ENCODE measurements around the gene MPP2. TPM values are rescaled to one million over a fixed set of nuclear protein-coding genes. Genes with fewer than 3 reads are reported as not detected.

MPP2 gene
- total RNA-seq, 5 donors from 2014 or later (not counting 1 experiment from before 2014, with no cell fraction given) = 1.6 to 5.6 (median 3.2) TPM

DNA sequence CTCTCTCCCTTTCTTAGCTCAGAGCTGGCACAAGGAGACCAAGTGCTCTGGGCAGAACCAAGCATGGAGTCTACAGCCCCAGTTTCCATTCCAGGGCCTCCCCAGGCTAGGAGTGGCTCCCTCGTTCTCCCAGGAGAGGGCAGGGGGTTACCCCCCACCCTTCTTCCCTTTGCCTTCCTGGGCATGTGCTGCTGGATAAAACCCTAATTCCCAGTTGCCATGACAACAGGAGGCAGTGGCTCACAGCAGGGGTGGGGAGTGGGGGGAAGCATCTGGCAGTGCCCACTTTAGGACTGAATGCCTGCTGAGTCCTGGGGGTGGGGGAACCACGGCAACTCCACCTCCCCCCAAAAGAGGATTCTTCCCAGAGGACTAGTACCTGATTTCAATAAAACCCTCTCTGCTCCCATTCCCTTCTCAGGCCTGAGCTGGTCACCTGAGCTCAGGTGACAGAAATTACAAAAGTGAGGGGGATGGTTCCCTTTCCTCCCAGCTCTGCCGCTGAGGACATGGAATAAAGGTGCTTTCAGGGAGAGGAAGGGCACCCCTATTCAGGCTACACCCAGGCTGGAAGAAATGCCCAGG is 1.8 kb downstream of the MPP2 start:
- Histone ChIP-seq H3K4me1 (ENCODE audit: control insufficient read depth in 1 of 2, extremely low read depth in 1 of 2, insufficient read depth in 2 of 2, low read length in 2 of 2) (peaks cover 7 to 36% of the 10 kb centered on the region in 2 experiments), H3K27ac (ENCODE audit: low read length) (no peak overlapping the region), H3K36me3 (ENCODE audit: control insufficient read depth in 2 of 2, extremely low read depth in 1 of 2, insufficient read depth in 1 of 2, low read length in 1 of 2) (no peaks in the 10 kb centered on the region), H3K9me3 (no peaks in the 10 kb centered on the region), H3K4me3 (ENCODE audit: control insufficient read depth in 1 of 2, extremely low read depth in 1 of 2, low read length in 1 of 2) (no peak overlapping the region), H3K27me3 (replicated peaks in 1 of 2; ENCODE audit: control insufficient read depth in 2 of 2, extremely low read depth in 1 of 2, insufficient read depth in 2 of 2, low read length in 1 of 2) (peaks cover 5 to 67% of the 10 kb centered on the region in 2 experiments)
- Mint-ChIP-seq H3K9me3 (no peaks in the 10 kb centered on the region), H3K27ac (no peak overlapping the region), H3K4me1 (peaks cover 22 to 34% (median 25%) of the 10 kb centered on the region in 3 donors), H3K27me3 (peaks cover 4 to 34% of the 10 kb centered on the region in 2 donors), H3K4me3 (peak overlapping the region; percentile 81 to 89 (median 84)), H3K36me3 (no peaks in the 10 kb centered on the region)
- POLR2A ChIA-PET = no interaction called here
- ATAC-seq (replicated peaks in 1 of 4) (no peak), DNase-seq (no peak)
- CTCF ChIA-PET = no interaction called here
- no CpG with 5 or more reads among the region's 3 CpGs for WGBS (ENCODE audit: insufficient coverage)

DNA sequence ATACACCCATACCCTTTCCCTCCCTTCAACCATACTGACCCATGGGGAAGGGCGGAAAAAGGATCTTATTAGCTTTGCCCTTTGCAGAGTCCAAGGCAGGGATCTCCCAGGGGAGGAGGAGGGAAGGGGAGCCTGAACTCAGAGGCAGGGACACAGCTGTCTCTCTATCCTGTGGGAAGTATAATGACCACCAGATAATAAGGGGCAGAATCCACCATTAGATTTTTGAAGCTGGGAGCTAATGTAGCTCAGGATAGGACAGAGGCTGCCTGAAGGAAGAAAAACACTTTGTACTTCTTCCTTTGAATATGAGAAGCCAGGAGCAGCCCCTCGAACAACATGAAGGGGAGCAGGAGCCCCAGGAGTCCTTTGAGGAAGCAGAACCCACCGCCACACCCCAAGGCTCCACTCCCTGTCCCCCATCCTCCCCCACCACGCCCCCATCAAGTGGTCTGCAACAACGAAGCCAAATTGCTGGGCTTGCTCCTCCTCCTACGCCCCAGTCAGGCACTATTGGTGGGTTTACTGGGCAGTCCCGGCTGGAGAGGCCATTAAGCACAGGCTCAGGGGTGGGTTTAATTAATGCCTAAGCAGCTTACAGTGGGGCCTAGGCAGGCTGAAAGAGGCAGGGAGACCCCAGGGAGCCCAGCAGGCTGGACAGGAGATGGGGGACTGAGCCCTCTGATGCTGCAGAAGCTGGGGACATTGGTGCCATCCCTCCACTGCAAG is 5.3 kb downstream of the MPP2 start:
- H3K9me3 ChIP-seq = no peaks in the 10 kb centered on the region
- DNase-seq = no peak
- ATAC-seq (replicated peaks in 1 of 4) = no peak
- Mint-ChIP-seq H3K27ac (no peak overlapping the region), H3K36me3 (peaks cover 7% of the 10 kb centered on the region), H3K4me1 (peaks cover 21 to 24% (median 23%) of the 10 kb centered on the region in 3 donors), H3K9me3 (no peaks in the 10 kb centered on the region), H3K4me3 (peak overlapping the region in 1 of 3 donors; percentile 78), H3K27me3 (peaks cover 11 to 52% of the 10 kb centered on the region in 2 donors)
- H3K27me3 ChIP-seq (replicated peaks in 1 of 2; ENCODE audit: control insufficient read depth in 2 of 2, extremely low read depth in 1 of 2, insufficient read depth in 2 of 2, low read length in 1 of 2) = peaks cover 0 to 69% of the 10 kb centered on the region in 2 experiments
- no peak overlapping the region for H3K4me3 ChIP-seq (ENCODE audit: control insufficient read depth in 1 of 2, extremely low read depth in 1 of 2, low read length in 1 of 2)
- 83% methylated on average over 1 of the region's 7 CpGs for WGBS (ENCODE audit: insufficient coverage)
- H3K4me1 ChIP-seq (ENCODE audit: control insufficient read depth in 1 of 2, extremely low read depth in 1 of 2, insufficient read depth in 2 of 2, low read length in 2 of 2) = peaks cover 2 to 30% of the 10 kb centered on the region in 2 experiments
- H3K36me3 ChIP-seq (ENCODE audit: control insufficient read depth in 2 of 2, extremely low read depth in 1 of 2, insufficient read depth in 1 of 2, low read length in 1 of 2) = no peaks in the 10 kb centered on the region
- POLR2A ChIA-PET = no interaction called here
- no peak overlapping the region for H3K27ac ChIP-seq (ENCODE audit: low read length)
- CTCF ChIA-PET = interaction anchor here in 1 of 2 donors (0.7 kb wide), 1 partner anchor 12 kb away, joined by 4 read pairs; no protein-coding TSS in a partner anchor

DNA sequence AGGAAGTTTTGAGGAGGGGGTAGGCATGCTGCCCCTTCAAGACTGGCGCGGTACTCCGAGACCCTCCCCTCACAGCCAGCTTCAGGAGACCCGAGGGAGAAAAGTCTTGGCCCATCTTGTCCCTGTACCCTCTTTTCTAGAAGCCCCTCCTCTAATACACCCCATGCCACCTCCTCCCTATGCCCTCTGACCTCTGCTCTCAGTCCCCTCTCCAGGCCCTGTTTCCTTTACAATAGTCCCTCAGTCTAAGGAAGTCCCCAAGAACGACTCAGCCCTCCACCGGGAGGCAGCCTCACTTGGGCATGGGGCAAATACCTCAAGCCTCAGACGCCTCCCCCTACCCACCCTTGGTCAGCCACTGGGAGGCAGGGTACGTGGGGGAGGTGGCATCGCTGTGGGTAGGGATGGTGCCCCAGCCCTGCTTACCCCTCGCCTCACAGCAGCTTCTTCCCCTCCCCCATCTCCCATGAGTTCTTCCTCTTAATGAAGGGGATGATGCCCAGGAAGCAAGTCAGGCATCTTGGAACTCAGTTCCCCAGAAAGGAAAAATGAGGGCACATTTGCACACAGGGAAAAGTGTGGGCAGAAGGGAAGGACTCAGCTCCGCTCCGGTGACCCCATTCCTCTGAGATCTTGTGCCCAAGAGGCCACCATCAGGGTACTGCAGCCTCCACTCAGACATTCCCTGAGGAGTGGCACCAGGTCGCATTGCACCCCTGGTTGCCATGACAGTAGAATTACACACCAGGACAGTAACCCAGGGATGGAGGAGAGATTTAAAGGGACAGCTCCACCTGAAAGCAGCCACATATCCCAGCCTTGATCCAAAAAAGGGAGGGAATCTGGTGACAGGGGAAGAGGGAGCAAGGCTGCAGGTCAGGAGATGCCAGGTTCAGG is 6.2 kb downstream of the MPP2 start:
- Mint-ChIP-seq H3K36me3 (peaks cover 7% of the 10 kb centered on the region), H3K9me3 (no peaks in the 10 kb centered on the region), H3K4me3 (peak overlapping the region; percentile 71 to 78 (median 75)), H3K27ac (no peak overlapping the region), H3K4me1 (peaks cover 13 to 16% (median 15%) of the 10 kb centered on the region in 3 donors), H3K27me3 (peaks cover 13 to 56% of the 10 kb centered on the region in 2 donors)
- H3K4me3 ChIP-seq (ENCODE audit: control insufficient read depth in 1 of 2, extremely low read depth in 1 of 2, low read length in 1 of 2) = peak overlapping the region; percentile 43 to 60
- POLR2A ChIA-PET = no interaction called here
- H3K9me3 ChIP-seq = no peaks in the 10 kb centered on the region
- H3K4me1 ChIP-seq (ENCODE audit: control insufficient read depth in 1 of 2, extremely low read depth in 1 of 2, insufficient read depth in 2 of 2, low read length in 2 of 2) = peaks cover 0 to 21% of the 10 kb centered on the region in 2 experiments
- no peak overlapping the region for H3K27ac ChIP-seq (ENCODE audit: low read length)
- no peaks in the 10 kb centered on the region for H3K36me3 ChIP-seq (ENCODE audit: control insufficient read depth in 2 of 2, extremely low read depth in 1 of 2, insufficient read depth in 1 of 2, low read length in 1 of 2)
- DNase-seq (no peak), ATAC-seq (replicated peaks in 1 of 4) (peak in 1 of 4 experiments; percentile 14)
- H3K27me3 ChIP-seq (replicated peaks in 1 of 2; ENCODE audit: control insufficient read depth in 2 of 2, extremely low read depth in 1 of 2, insufficient read depth in 2 of 2, low read length in 1 of 2) = peaks cover 0 to 66% of the 10 kb centered on the region in 2 experiments
- CTCF ChIA-PET = no interaction called here
- WGBS (ENCODE audit: insufficient coverage) = 93% methylated on average over 2 of the region's 13 CpGs

DNA sequence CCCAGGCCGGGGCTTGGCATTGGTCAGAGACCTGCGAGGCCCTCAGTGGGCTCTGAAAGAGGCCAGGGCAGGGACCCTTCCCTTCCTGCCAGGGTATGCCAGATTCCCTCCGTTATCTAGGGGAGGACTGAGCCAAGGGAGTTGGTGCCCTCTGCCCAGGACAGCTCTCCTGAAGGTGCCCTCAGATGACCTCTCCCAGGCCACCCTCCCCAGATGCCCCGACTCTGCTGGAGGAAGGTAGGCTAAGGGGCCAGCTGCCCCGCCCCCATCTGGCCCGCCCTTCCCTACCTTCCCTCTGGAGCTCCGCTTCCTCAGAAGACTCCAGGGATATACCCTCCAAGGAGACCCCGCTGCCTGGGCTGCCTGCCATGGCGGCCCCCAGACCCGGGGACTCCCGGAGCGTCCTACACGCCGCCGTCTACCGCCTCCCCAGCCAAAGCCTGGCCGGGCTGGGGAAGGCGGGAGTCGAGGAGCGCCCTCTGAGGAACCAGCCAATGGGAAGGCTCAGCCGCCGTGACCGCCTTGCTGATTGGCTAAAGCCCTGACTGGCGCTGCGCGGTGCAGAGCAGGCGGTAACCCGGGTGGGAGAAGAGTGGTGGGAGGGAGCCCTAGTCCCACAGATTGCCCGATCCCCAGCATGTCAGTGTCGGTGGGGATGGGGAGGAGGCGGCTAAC is 7.0 kb downstream of the MPP2 start:
- Mint-ChIP-seq H3K9me3 (no peaks in the 10 kb centered on the region), H3K27ac (no peak overlapping the region), H3K4me3 (peak overlapping the region; percentile 71 to 78 (median 75)), H3K36me3 (peaks cover 7% of the 10 kb centered on the region), H3K27me3 (peaks cover 17 to 55% of the 10 kb centered on the region in 2 donors), H3K4me1 (peaks cover 12 to 14% (median 13%) of the 10 kb centered on the region in 3 donors)
- DNase-seq (peak; percentile 61 to 85 (median 74)), ATAC-seq (replicated peaks in 1 of 4) (peak; percentile 99 to 100 (median 100))
- Histone ChIP-seq H3K9me3 (no peaks in the 10 kb centered on the region), H3K27ac (ENCODE audit: low read length) (no peak overlapping the region), H3K36me3 (ENCODE audit: control insufficient read depth in 2 of 2, extremely low read depth in 1 of 2, insufficient read depth in 1 of 2, low read length in 1 of 2) (no peaks in the 10 kb centered on the region), H3K4me3 (ENCODE audit: control insufficient read depth in 1 of 2, extremely low read depth in 1 of 2, low read length in 1 of 2) (peak overlapping the region; percentile 43 to 60), H3K27me3 (replicated peaks in 1 of 2; ENCODE audit: control insufficient read depth in 2 of 2, extremely low read depth in 1 of 2, insufficient read depth in 2 of 2, low read length in 1 of 2) (peaks cover 0 to 62% of the 10 kb centered on the region in 2 experiments), H3K4me1 (ENCODE audit: control insufficient read depth in 1 of 2, extremely low read depth in 1 of 2, insufficient read depth in 2 of 2, low read length in 2 of 2) (peaks cover 0 to 17% of the 10 kb centered on the region in 2 experiments)
- POLR2A ChIA-PET = no interaction called here
- 10% methylated on average over 18 of the region's 31 CpGs for WGBS (ENCODE audit: insufficient coverage)
- CTCF ChIA-PET = no interaction called here

DNA sequence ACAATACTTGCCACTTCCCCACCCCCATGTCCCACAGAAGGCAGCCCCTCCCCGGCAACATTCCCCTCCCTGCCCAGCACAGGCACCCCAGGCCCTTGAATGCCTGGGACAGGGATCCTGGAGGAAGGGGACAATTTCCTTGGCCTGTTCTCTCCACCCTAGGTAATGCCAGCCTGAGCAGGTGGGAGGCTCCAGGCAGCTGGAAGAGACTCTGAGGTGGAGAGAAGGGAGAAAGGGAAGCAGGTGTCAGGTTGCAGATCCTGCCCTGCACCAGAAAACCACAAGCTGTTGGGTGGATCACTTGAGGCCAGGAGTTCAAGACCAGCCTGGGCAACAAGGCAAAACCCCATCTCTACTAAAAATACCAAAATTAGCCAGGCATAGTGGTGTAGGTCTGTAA is 8.9 kb downstream of the MPP2 start:
- peaks cover 0 to 17% of the 10 kb centered on the region in 2 experiments for H3K4me1 ChIP-seq (ENCODE audit: control insufficient read depth in 1 of 2, extremely low read depth in 1 of 2, insufficient read depth in 2 of 2, low read length in 2 of 2)
- no peak for ATAC-seq (replicated peaks in 1 of 4)
- Mint-ChIP-seq H3K36me3 (peaks cover 7% of the 10 kb centered on the region), H3K27me3 (peaks cover 12 to 47% of the 10 kb centered on the region in 2 donors), H3K4me1 (peaks cover 12 to 14% (median 13%) of the 10 kb centered on the region in 3 donors), H3K27ac (no peak overlapping the region), H3K4me3 (peak overlapping the region in 1 of 3 donors; percentile 78), H3K9me3 (no peaks in the 10 kb centered on the region)
- DNase-seq = no peak
- WGBS (ENCODE audit: insufficient coverage) = no CpG with 5 or more reads among the region's 1 CpG
- H3K9me3 ChIP-seq = no peaks in the 10 kb centered on the region
- CTCF ChIA-PET = interaction anchor here (0.5 to 0.7 kb wide), 2 partner anchors 10 to 749 kb away, joined by 3 to 4 read pairs; no protein-coding TSS in a partner anchor
- H3K36me3 ChIP-seq (ENCODE audit: control insufficient read depth in 2 of 2, extremely low read depth in 1 of 2, insufficient read depth in 1 of 2, low read length in 1 of 2) = no peaks in the 10 kb centered on the region
- H3K4me3 ChIP-seq (ENCODE audit: control insufficient read depth in 1 of 2, extremely low read depth in 1 of 2, low read length in 1 of 2) = no peak overlapping the region
- POLR2A ChIA-PET = interaction anchor here in 1 of 2 donors (0.7 kb wide), 1 partner anchor 876 kb away, joined by 3 read pairs; the partner anchor contains the start of gene VAT1
- peaks cover 0 to 47% of the 10 kb centered on the region in 2 experiments for H3K27me3 ChIP-seq (replicated peaks in 1 of 2; ENCODE audit: control insufficient read depth in 2 of 2, extremely low read depth in 1 of 2, insufficient read depth in 2 of 2, low read length in 1 of 2)
- no peak overlapping the region for H3K27ac ChIP-seq (ENCODE audit: low read length)

Measured in T-cell (primary cell).